B cell (primary cell): ENCODE results near the gene RPAP2.

ENCODE experiments used
- EZH2 ChIP-seq: IDR thresholded peaks from 2 replicates; pipeline ENCODE4 v1.6.1; 2012; ENCODE audit warnings: borderline replicate concordance, low read depth, mild to moderate bottlenecking, moderate library complexity, low read length; ENCODE audit not compliant: insufficient read depth, poor library complexity, severe bottlenecking
- TF ChIP-seq, protein P1 (sequence below): fragments of 200-600 bp; IDR thresholded peaks from one replicate; pipeline ENCODE4 v1.8.0; 2022; ENCODE audit warnings: antibody characterized with exemption, mild to moderate bottlenecking

DNA sequence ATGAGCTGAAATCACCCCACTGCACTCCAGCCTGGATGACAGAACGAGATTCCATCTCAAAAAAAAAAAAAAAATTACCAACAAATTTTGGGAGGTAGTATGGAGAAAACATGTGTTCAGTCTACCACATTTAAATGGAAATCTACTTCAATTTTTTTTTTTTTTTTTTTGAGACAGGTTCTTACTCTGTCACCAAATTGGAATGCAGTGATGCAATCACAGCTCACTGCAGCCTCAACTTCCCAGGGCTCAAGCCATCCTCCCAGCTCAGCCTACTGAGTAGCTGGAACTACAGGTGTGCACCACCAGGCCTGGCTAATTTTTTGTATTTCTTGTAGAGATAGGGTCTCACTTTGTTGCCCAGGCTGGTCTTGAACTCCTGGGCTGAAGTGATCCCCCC is 105.8 kb downstream of the RPAP2 start:
- TF ChIP-seq, protein P1, sequence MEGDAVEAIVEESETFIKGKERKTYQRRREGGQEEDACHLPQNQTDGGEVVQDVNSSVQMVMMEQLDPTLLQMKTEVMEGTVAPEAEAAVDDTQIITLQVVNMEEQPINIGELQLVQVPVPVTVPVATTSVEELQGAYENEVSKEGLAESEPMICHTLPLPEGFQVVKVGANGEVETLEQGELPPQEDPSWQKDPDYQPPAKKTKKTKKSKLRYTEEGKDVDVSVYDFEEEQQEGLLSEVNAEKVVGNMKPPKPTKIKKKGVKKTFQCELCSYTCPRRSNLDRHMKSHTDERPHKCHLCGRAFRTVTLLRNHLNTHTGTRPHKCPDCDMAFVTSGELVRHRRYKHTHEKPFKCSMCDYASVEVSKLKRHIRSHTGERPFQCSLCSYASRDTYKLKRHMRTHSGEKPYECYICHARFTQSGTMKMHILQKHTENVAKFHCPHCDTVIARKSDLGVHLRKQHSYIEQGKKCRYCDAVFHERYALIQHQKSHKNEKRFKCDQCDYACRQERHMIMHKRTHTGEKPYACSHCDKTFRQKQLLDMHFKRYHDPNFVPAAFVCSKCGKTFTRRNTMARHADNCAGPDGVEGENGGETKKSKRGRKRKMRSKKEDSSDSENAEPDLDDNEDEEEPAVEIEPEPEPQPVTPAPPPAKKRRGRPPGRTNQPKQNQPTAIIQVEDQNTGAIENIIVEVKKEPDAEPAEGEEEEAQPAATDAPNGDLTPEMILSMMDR, result no peak
- no peak for TF ChIP-seq EZH2
